Amygdala (tissue), 56 donors: ENCODE data around the gene C19orf67.

Experiments
- DNase-seq, 56 donors: peaks; one replicate each; lab custom pipeline; 2025; lab: John Stamatoyannopoulos, UW

Gene C19orf67

GRCh38 chr19:14111486-14111885, 25.9 kb upstream of the C19orf67 start:
- no peak for DNase-seq

GRCh38 chr19:14110650-14111049, 25.1 kb upstream of the C19orf67 start:
- DNase-seq, result no peak

GRCh38 chr19:14107581-14108461, 22.2 kb upstream of the C19orf67 start:
- no peak for DNase-seq

- no peak for DNase-seq
Observed at GRCh38 chr19:14106840-14107239, 21.3 kb upstream of the C19orf67 start.

GRCh38 chr19:14105680-14106079, 20.1 kb upstream of the C19orf67 start:
- DNase-seq, result no peak

GRCh38 chr19:14103310-14103709, 17.7 kb upstream of the C19orf67 start:
- DNase-seq, result no peak

- DNase-seq, result no peak
Observed at GRCh38 chr19:14102756-14103155, 17.2 kb upstream of the C19orf67 start.

- no peak for DNase-seq
Observed at GRCh38 chr19:14102102-14102696, 16.6 kb upstream of the C19orf67 start.

GRCh38 chr19:14101003-14101545, 15.5 kb upstream of the C19orf67 start:
- DNase-seq, result no peak

GRCh38 chr19:14097532-14098151, 12.1 kb upstream of the C19orf67 start:
- no peak for DNase-seq

GRCh38 chr19:14096272-14096992, 10.8 kb upstream of the C19orf67 start:
- DNase-seq, result no peak

- DNase-seq, result no peak
Observed at GRCh38 chr19:14094854-14095253, 9.3 kb upstream of the C19orf67 start.

GRCh38 chr19:14093117-14093823, 7.7 kb upstream of the C19orf67 start:
- no peak for DNase-seq

- DNase-seq, result peak in 3 of 56 donors; percentile 7 to 42 (median 30)
Observed at GRCh38 chr19:14091813-14092462, 6.4 kb upstream of the C19orf67 start.

- peak in 38 of 56 donors; percentile 42 to 90 (median 80) for DNase-seq
Observed at GRCh38 chr19:14091081-14091812, 5.7 kb upstream of the C19orf67 start.

- peak in 55 of 56 donors; percentile 31 to 91 (median 79) for DNase-seq
Observed at GRCh38 chr19:14090509-14091080, 5.0 kb upstream of the C19orf67 start, which contains the start of gene SAMD1. TSS of gene SAMD1 (minus strand) at chr19:14090751.

GRCh38 chr19:14089662-14090508, 4.3 kb upstream of the C19orf67 start:
- DNase-seq, result peak in 18 of 56 donors; percentile 20 to 64 (median 34)
